CD4-positive, alpha-beta memory T cell (primary cell): Measurements from ENCODE around the gene SYT15. TPM values are rescaled to one million over a fixed set of nuclear protein-coding genes. Genes with fewer than 3 reads are reported as not detected.

Source experiments
- CTCF ChIA-PET: fragments of 350-600 bp; sonication (Branson Sonifier 250); formaldehyde crosslinking; loops from one replicate; lab custom pipeline; 2021; ENCODE audit warnings: inconsistent platforms; ENCODE audit not compliant: partially characterized antibody; lab: Charles Lee
- POLR2A ChIA-PET: fragments of 350-600 bp; sonication (Branson Sonifier 250); formaldehyde crosslinking; loops from one replicate; lab custom pipeline; 2021; ENCODE audit not compliant: partially characterized antibody; lab: Charles Lee
- DNase-seq, 5 donors: peaks; one replicate each; pipeline versions ENCODE4 v3.0.0 to v3.0.0-alpha.2; 2020 to 2022; ENCODE audit warnings: mixed read lengths in 1 of 5
- H3K27ac ChIP-seq: one replicate; pipeline ENCODE4 v1.7.0; 2013; ENCODE audit warnings: low read depth, low read length
- H3K27me3 ChIP-seq: 2 replicates; pipeline ENCODE4 v1.7.0; 2013; ENCODE audit warnings: mild to moderate bottlenecking, low read length, moderate library complexity; ENCODE audit not compliant: insufficient read depth
- H3K36me3 ChIP-seq: 2 replicates; pipeline ENCODE4 v1.7.0; 2013; ENCODE audit warnings: mild to moderate bottlenecking, low read length, moderate library complexity; ENCODE audit not compliant: insufficient read depth
- H3K4me1 ChIP-seq: 2 replicates; pipeline ENCODE4 v1.7.0; 2013; ENCODE audit warnings: mild to moderate bottlenecking, low read length, moderate library complexity; ENCODE audit not compliant: insufficient read depth
- H3K4me3 ChIP-seq, 2 donors: one replicate each; pipeline ENCODE4 v1.7.0; 2013; ENCODE audit warnings: low read length in 2 of 2, mild to moderate bottlenecking in 1 of 2
- H3K9me3 ChIP-seq, 2 donors: one replicate each; pipeline ENCODE4 v1.7.0; 2013; ENCODE audit warnings: low read length in 2 of 2, control low read depth in 1 of 2; ENCODE audit not compliant: control insufficient read depth in 1 of 2
- H3K27ac Mint-ChIP-seq, 7 donors: one replicate each; pipeline ENCODE4 v1.8.0; 2020 to 2021; ENCODE audit warnings: mixed read lengths in 7 of 7, mild to moderate bottlenecking in 6 of 7, inconsistent platforms in 3 of 7, moderate library complexity in 3 of 7
- H3K27me3 Mint-ChIP-seq, 2 donors: one replicate each; pipeline ENCODE4 v1.8.0; 2020 to 2021; ENCODE audit warnings: mixed read lengths in 2 of 2
- H3K36me3 Mint-ChIP-seq, 2 donors: one replicate each; pipeline ENCODE4 v1.8.0; 2020 to 2021; ENCODE audit warnings: mixed read lengths in 2 of 2, inconsistent platforms in 1 of 2, mild to moderate bottlenecking in 1 of 2
- H3K4me1 Mint-ChIP-seq, 4 donors: one replicate each; pipeline ENCODE4 v1.8.0; 2020 to 2021; ENCODE audit warnings: mixed read lengths in 4 of 4, mild to moderate bottlenecking in 1 of 4
- H3K4me3 Mint-ChIP-seq, 8 donors: one replicate each; pipeline ENCODE4 v1.8.0; 2020 to 2021; ENCODE audit warnings: mixed read lengths in 8 of 8, mild to moderate bottlenecking in 7 of 8, moderate library complexity in 6 of 8, inconsistent platforms in 3 of 8
- H3K9me3 Mint-ChIP-seq, 8 donors: one replicate each; pipeline ENCODE4 v1.8.0; 2020 to 2021; ENCODE audit warnings: mixed read lengths in 8 of 8, mild to moderate bottlenecking in 5 of 8, inconsistent platforms in 3 of 8, moderate library complexity in 1 of 8
- intact Hi-C: fragments of 100-400 bp; cut with micrococcal nuclease; formaldehyde crosslinking; loops from one replicate; pipeline ENCODE4 v1.15.1; 2023
- polyA plus RNA-seq, 2 donors: library from polyadenylated mRNA; unstranded; fragments of 300-500 nt; fragmentation: Illumina TruSeq; gene quantifications; one replicate each; pipeline ENCODE4 v1.2.3, GENCODE V29; 2021
- total RNA-seq, 2 experiments: library from RNA; stranded (reverse); gene quantifications; one replicate each; pipeline ENCODE4 v1.2.3, GENCODE V29; 2021

The SYT15 gene
- total and polyA plus RNA-seq, 4 experiments from 2014 or later = 0.10 to 1.7 (median 0.55) TPM

GRCh38 chr10:46550795-46551700 lies 27.9 kb upstream of the SYT15 start:
- H3K36me3 ChIP-seq = no peaks in the 10 kb centered on the region
- POLR2A ChIA-PET = no interaction called here
- CTCF ChIA-PET = no interaction called here
- DNase-seq = peak in 1 of 5 donors; percentile 35
- H3K9me3 ChIP-seq = no peaks in the 10 kb centered on the region
- Mint-ChIP-seq H3K27ac (no peak overlapping the region), H3K27me3 (peaks cover 3% of the 10 kb centered on the region in 2 donors), H3K4me1 (no peaks in the 10 kb centered on the region), H3K36me3 (no peaks in the 10 kb centered on the region), H3K9me3 (no peaks in the 10 kb centered on the region), H3K4me3 (no peak overlapping the region)
- H3K4me1 ChIP-seq = no peaks in the 10 kb centered on the region
- H3K4me3 ChIP-seq = no peak overlapping the region
- H3K27me3 ChIP-seq = peaks cover 6% of the 10 kb centered on the region
- no peak overlapping the region for H3K27ac ChIP-seq
- intact Hi-C loops = no loop called here

- Mint-ChIP-seq H3K27ac (no peak overlapping the region), H3K4me1 (peaks cover under 1 to 1% (median under 1%) of the 10 kb centered on the region in 4 donors), H3K36me3 (no peaks in the 10 kb centered on the region), H3K4me3 (no peak overlapping the region), H3K9me3 (no peaks in the 10 kb centered on the region), H3K27me3 (peaks cover 4 to 5% of the 10 kb centered on the region in 2 donors)
- intact Hi-C loops = no loop called here
- Histone ChIP-seq H3K36me3 (no peaks in the 10 kb centered on the region), H3K4me3 (no peak overlapping the region), H3K27me3 (peaks cover 7% of the 10 kb centered on the region), H3K27ac (no peak overlapping the region), H3K9me3 (no peaks in the 10 kb centered on the region), H3K4me1 (no peaks in the 10 kb centered on the region)
- ChIA-PET CTCF (no interaction called here), POLR2A (no interaction called here)
- DNase-seq = peak in 1 of 5 donors; percentile 39
Measured at GRCh38 chr10:46551701-46552525, 27.0 kb upstream of the SYT15 start.

GRCh38 chr10:46552526-46553237 lies 26.2 kb upstream of the SYT15 start:
- peaks cover 7 to 13% of the 10 kb centered on the region in 2 donors for H3K27me3 Mint-ChIP-seq

GRCh38 chr10:46553238-46554049 lies 25.5 kb upstream of the SYT15 start:
- H3K4me3 Mint-ChIP-seq = no peak overlapping the region
- H3K4me3 ChIP-seq = no peak overlapping the region
- ChIA-PET POLR2A (no interaction called here), CTCF (no interaction called here)
- H3K27me3 Mint-ChIP-seq = peaks cover 4 to 18% of the 10 kb centered on the region in 2 donors
- peaks cover 2 to 14% (median 4%) of the 10 kb centered on the region in 4 donors for H3K4me1 Mint-ChIP-seq
- peak in 1 of 5 donors; percentile 16 for DNase-seq
- H3K36me3 Mint-ChIP-seq = no peaks in the 10 kb centered on the region
- intact Hi-C loops = no loop called here
- peaks cover 19% of the 10 kb centered on the region for H3K27me3 ChIP-seq
- no peaks in the 10 kb centered on the region for H3K36me3 ChIP-seq
- no peaks in the 10 kb centered on the region for H3K9me3 Mint-ChIP-seq
- H3K4me1 ChIP-seq = no peaks in the 10 kb centered on the region
- H3K27ac ChIP-seq = no peak overlapping the region
- H3K27ac Mint-ChIP-seq = no peak overlapping the region
- H3K9me3 ChIP-seq = no peaks in the 10 kb centered on the region

More at GRCh38 chr10:46552526-46553237, 26.2 kb upstream of the SYT15 start:
- intact Hi-C loops = no loop called here
- Histone ChIP-seq H3K9me3 (no peaks in the 10 kb centered on the region), H3K36me3 (no peaks in the 10 kb centered on the region), H3K27ac (no peak overlapping the region), H3K4me1 (no peaks in the 10 kb centered on the region), H3K27me3 (peaks cover 15% of the 10 kb centered on the region), H3K4me3 (no peak overlapping the region)
- ChIA-PET POLR2A (no interaction called here), CTCF (no interaction called here)
- Mint-ChIP-seq H3K4me3 (no peak overlapping the region), H3K27ac (no peak overlapping the region), H3K36me3 (no peaks in the 10 kb centered on the region), H3K9me3 (no peaks in the 10 kb centered on the region), H3K4me1 (peaks cover 2 to 8% (median 3%) of the 10 kb centered on the region in 4 donors)
- DNase-seq = no peak

GRCh38 chr10:46554166-46554781 lies 24.7 kb upstream of the SYT15 start:
- intact Hi-C loops = no loop called here
- CTCF ChIA-PET = no interaction called here
- Histone ChIP-seq H3K4me3 (no peak overlapping the region), H3K36me3 (no peaks in the 10 kb centered on the region), H3K27ac (no peak overlapping the region), H3K4me1 (no peaks in the 10 kb centered on the region), H3K9me3 (no peaks in the 10 kb centered on the region), H3K27me3 (peaks cover 19% of the 10 kb centered on the region)
- Mint-ChIP-seq H3K27me3 (peaks cover 4 to 18% of the 10 kb centered on the region in 2 donors), H3K9me3 (no peaks in the 10 kb centered on the region), H3K27ac (no peak overlapping the region), H3K4me1 (peaks cover 2 to 14% (median 4%) of the 10 kb centered on the region in 4 donors), H3K36me3 (no peaks in the 10 kb centered on the region), H3K4me3 (no peak overlapping the region)
- peak in 1 of 5 donors; percentile 11 for DNase-seq
- POLR2A ChIA-PET = no interaction called here

GRCh38 chr10:46555366-46555712 lies 23.6 kb upstream of the SYT15 start:
- intact Hi-C loops = no loop called here
- no peaks in the 10 kb centered on the region for H3K4me1 ChIP-seq
- H3K27ac ChIP-seq = no peak overlapping the region
- H3K4me3 Mint-ChIP-seq = no peak overlapping the region
- H3K36me3 ChIP-seq = no peaks in the 10 kb centered on the region
- H3K36me3 Mint-ChIP-seq = no peaks in the 10 kb centered on the region
- ChIA-PET CTCF (no interaction called here), POLR2A (no interaction called here)
- peaks cover 2 to 14% (median 4%) of the 10 kb centered on the region in 4 donors for H3K4me1 Mint-ChIP-seq
- no peaks in the 10 kb centered on the region for H3K9me3 Mint-ChIP-seq
- H3K27me3 Mint-ChIP-seq = peaks cover 4 to 18% of the 10 kb centered on the region in 2 donors
- no peak overlapping the region for H3K4me3 ChIP-seq
- H3K27ac Mint-ChIP-seq = no peak overlapping the region
- H3K27me3 ChIP-seq = peaks cover 19% of the 10 kb centered on the region
- DNase-seq = peak in 1 of 5 donors; percentile 13
- no peaks in the 10 kb centered on the region for H3K9me3 ChIP-seq
